Fibroblast of the aortic adventitia (primary cell): ENCODE data around the gene OR5M11. TPM values are rescaled to one million over a fixed set of nuclear protein-coding genes. Genes with fewer than 3 reads are reported as not detected.
"Not testable (repeated sequence)": the region's sequence is repeated elsewhere in the genome, so short reads cannot be mapped to it uniquely, and the experiment has no call there.

Source experiments
- DNase-seq: peaks from one replicate; pipeline ENCODE4 v3.0.0-alpha.2; 2010; ENCODE audit warnings: low read depth
- H3K4me3 ChIP-seq: 2 replicates; pipeline ENCODE4 v1.5.1; 2011; ENCODE audit warnings: low read depth, mild to moderate bottlenecking, control low read depth, low read length, moderate library complexity
- CTCF ChIP-seq: IDR thresholded peaks from 2 replicates; pipeline ENCODE4 v1.5.1; 2011; ENCODE audit warnings: mild to moderate bottlenecking, low read length, control low read depth, inconsistent platforms; ENCODE audit not compliant: insufficient read depth
- total RNA-seq: library from RNA; depleted of rRNA; stranded (reverse); fragments of >200 nt; gene quantifications from 2 replicates; pipeline ENCODE4 v1.2.3, GENCODE V29; 2012; ENCODE audit warnings: low replicate concordance

Gene OR5M11
- total RNA-seq = not detected in 2 replicates

- TF ChIP-seq CTCF = no peak
- H3K4me3 ChIP-seq = no peak within 1 kb of the TSS
- no peak for DNase-seq
Measured at GRCh38 chr11:56543157-56543556, at the start of gene OR5M11. OR5M11 (minus strand) TSS chr11:56543257; CDS start chr11:56543257, 0 bp downstream.

GRCh38 chr11:56592088-56592717 lies 49.1 kb upstream of the OR5M11 start:
- not testable (repeated sequence) for DNase-seq, H3K4me3 ChIP-seq

GRCh38 chr11:56577621-56578020 lies 34.6 kb upstream of the OR5M11 start, which contains the start of gene OR5M10:
OR5M10 (minus strand) TSS chr11:56577721; CDS start chr11:56577721, 0 bp downstream.
- no peak within 1 kb of the TSS for H3K4me3 ChIP-seq
- no peak for TF ChIP-seq CTCF
- no peak for DNase-seq

- no peak overlapping the region for H3K4me3 ChIP-seq
- no peak for TF ChIP-seq CTCF
- no peak for DNase-seq
Measured at GRCh38 chr11:56558574-56558973, 15.5 kb upstream of the OR5M11 start.

- not testable (repeated sequence) for H3K4me3 ChIP-seq, DNase-seq
Measured at GRCh38 chr11:56554691-56555090, 11.6 kb upstream of the OR5M11 start.

GRCh38 chr11:56545531-56545930 lies 2.5 kb upstream of the OR5M11 start:
- TF ChIP-seq CTCF = no peak
- no peak for DNase-seq
- no peak overlapping the region for H3K4me3 ChIP-seq

GRCh38 chr11:56543739-56544138 lies 682 bp upstream of the OR5M11 start:
- no peak overlapping the region for H3K4me3 ChIP-seq
- no peak for DNase-seq
- TF ChIP-seq CTCF = no peak

GRCh38 chr11:56533054-56533740 lies 9.9 kb downstream of the OR5M11 start:
- no peak for DNase-seq
- no peak overlapping the region for H3K4me3 ChIP-seq
- TF ChIP-seq CTCF = no peak
